IPS-11a (cell line): ENCODE results near the gene ZNF19.
"Not testable (repeated sequence)": the region's sequence is repeated elsewhere in the genome, so short reads cannot be mapped to it uniquely, and the experiment has no call there.

Source experiments
- H3K4me3 ChIP-seq: one replicate; pipeline ENCODE4 v1.5.1; 2013; ENCODE audit warnings: low read depth, low read length, control low read depth

ZNF19 gene

DNA sequence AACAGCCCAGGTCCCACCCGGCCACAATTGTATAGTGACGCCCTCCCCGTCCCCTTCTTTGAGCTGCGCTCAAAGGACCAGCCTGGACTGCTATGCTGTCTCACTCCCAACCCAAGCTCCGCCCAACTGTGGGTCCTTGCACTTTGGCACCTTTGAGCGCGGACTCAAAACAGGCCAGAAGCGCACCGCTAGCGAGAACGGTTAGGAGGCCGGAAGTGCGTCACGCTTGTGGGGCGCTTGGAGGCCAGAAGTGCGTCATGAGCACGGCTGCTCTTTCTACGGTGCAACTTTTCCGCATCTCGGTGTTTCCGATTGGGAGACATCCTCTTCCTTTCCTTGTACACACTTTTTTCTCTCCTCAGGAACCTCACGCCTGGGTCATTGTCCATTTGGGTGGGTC lies at the start of gene ZNF19:
Gene ZNF19, minus strand, starts transcription at position 203 of the 400 bp plus-strand sequence. CDS start 7,210 bp downstream, outside the sequence.
- no peak within 1 kb of the TSS for H3K4me3 ChIP-seq

DNA sequence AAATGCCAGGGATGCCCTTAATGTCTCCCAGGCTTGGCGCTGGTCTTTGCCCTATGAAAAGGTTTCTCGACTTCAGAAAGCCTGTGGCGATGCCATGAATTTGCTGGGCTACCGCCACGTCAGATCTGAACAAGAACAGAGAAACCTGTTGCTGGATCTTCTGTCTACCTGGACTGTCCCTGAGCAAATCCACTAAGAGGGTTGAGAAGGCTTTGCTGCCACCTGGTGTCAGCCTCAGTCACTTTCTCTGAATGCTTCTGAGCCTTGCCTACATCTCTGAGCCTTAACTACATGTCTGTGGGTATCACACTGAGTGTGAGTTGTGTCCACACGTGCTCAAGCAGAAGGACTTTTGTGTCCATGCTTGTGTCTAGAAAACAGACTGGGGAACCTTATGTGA lies 48.5 kb upstream of the ZNF19 start:
- H3K4me3 ChIP-seq, result no peak overlapping the region

- H3K4me3 ChIP-seq, result no peak overlapping the region
Observed at GRCh38 chr16:71536752-71537499, 47.8 kb upstream of the ZNF19 start.

DNA sequence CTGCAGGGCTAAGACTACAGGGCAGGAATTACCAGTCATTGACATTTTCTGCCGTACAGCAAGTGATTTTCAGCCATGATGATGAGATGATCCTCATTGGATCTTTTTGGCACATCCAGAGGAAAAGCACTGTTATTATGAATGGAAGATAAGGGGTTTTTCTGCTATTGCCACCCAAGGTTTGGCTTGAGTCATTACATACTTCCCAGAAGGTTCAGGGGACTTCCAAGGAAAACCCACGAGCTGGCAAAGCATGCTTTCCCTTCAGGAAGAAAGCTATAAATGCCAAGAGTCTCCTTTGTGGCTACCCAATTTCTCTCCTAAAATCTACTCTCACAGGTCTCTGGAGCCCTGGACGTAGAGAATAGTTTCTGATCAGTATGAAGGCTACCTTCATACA lies 43.2 kb upstream of the ZNF19 start:
- no peak overlapping the region for H3K4me3 ChIP-seq

GRCh38 chr16:71528863-71529262 lies 39.7 kb upstream of the ZNF19 start:
- H3K4me3 ChIP-seq, result no peak overlapping the region

- H3K4me3 ChIP-seq, result no peak overlapping the region
Observed at GRCh38 chr16:71528257-71528656, 39.1 kb upstream of the ZNF19 start.

DNA sequence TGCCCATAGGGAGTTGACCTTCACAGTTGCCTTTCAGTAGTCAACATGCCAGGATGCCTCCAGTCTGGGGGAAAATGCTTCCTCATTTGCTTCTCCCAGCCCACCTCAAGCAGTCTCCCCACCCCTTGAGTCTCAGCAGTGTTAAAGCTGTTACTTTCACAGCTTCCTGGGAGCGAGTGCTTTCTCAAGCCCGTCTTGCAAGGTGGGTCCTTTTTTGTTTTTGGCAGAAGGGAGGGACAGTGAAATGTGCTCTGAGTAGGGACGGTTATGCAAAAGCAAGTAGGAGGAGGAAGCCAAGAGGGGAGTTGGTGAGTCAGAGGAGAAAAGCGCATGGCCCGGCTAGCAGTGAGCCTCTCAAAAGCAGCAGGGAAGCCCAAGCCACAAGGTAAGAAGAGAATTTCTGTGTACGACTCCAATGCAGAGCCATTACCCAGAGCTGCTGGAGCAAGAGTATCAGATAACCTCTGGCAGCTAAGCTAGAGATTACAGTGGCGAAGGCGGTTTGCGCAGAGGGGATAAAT lies 37.0 kb upstream of the ZNF19 start, which contains the start of gene CHST4:
Gene CHST4, plus strand, starts transcription at position 316 of the 521 bp plus-strand sequence. CDS start 10,252 bp downstream, outside the sequence.
- H3K4me3 ChIP-seq, result peak within 1 kb of the TSS; percentile 25

DNA sequence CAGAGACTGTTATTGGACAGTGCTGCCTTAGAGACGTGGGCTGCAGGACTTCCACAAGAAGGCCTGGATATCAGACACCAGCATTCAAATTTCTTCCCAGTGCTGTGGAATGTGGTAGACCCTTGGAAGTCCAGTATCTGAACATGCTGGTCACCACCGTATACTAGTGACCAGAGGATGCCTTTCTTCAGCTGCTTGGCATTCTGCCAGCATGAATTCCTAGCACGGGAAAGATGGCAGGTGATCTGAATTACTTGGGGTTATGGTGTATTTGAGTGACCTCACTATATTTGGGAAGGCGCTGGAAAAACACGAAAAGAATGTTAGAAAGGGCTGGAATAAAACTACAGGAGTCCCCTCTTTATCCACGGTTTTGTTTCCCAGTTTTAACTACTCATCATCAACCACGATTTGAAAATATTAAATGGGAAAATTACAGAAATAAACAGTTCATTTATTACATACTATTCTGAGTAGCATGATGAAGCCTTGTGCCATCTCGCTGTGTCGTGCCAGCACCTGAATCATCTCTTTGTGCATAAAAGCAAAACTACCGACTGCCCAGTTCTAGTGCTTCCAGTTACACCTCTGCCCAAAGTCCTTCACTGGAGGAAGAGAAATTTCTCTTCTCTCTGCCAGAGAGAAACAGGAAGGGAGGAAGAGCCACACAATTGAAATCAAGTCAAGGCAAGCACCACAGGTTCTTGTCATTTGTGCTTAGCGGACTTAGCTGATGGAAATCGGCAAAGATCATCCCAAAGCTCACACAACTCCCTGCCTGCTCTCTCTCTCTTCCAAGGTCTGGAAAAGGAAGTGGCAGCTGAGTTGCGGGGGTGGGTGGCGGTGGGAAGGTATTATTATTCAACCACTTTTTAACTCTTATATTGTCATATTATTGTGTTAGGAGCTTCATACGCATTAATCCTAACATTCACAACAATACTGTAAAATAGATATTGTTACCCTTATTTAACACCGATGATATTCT lies 35.7 kb upstream of the ZNF19 start:
- H3K4me3 ChIP-seq, result peak overlapping the region; percentile 14

GRCh38 chr16:71520550-71520949 lies 31.4 kb upstream of the ZNF19 start:
- H3K4me3 ChIP-seq, result no peak overlapping the region

DNA sequence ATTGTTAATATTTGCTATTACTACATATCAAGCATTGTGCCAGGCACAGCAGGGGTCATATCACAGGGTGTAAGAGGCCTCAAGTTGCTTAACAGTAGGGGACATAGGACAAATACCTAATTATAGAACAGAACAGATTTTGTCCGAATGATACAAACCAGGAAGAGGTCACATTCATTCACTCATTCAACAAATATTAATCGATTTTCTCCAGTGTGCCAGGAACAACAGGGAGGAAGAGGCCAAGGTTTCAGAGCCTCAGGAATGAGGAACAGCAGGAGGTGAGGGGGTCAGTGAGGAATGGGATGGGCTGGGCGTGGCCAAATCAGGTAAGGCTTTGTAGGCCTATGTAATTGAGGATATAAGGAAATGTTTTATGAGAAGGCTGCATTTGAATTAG lies 25.9 kb upstream of the ZNF19 start:
- no peak overlapping the region for H3K4me3 ChIP-seq

GRCh38 chr16:71514476-71514875 lies 25.4 kb upstream of the ZNF19 start:
- H3K4me3 ChIP-seq, result no peak overlapping the region

GRCh38 chr16:71513302-71513701 lies 24.2 kb upstream of the ZNF19 start:
- no peak overlapping the region for H3K4me3 ChIP-seq

GRCh38 chr16:71507061-71507460 lies 17.9 kb upstream of the ZNF19 start:
- H3K4me3 ChIP-seq, result no peak overlapping the region

GRCh38 chr16:71504901-71505300 lies 15.8 kb upstream of the ZNF19 start:
- no peak overlapping the region for H3K4me3 ChIP-seq

DNA sequence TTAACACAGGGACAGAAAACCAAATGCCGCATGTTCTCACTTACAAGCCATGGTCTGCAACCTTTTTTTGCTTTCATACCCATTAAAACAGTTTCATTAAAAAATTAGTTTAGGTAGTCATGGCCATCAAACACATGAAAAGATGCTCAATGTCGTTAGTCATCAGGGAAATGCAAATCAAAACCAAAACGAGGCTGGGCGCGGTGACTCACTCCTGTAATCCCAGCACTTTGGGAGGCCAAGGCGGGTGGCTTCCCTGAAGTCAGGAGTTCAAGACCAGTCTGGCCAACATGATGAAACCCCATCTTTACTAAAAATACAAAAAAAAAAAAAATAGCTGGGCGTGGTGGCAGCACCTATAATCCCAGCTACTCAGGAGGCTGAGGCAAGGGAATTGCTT lies 14.9 kb upstream of the ZNF19 start:
- not testable (repeated sequence) for H3K4me3 ChIP-seq

DNA sequence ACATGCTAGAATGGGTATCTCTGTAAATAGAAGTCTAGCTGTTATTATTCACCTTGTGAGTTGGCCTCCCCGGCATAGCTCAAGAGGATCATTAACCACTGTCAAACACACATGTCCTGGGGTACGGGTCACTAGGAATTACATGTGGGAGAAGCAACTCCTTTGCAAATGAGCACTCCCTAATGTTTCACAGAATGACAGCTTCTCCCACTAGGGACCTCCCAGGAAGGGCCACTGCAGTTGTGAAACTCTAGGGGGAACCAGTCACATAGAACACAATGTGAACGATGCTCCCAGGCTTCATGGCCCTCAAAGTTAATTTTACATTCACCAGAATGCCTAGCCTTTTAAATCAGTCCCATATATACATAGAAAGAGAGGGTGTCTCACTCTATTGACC lies 12.4 kb upstream of the ZNF19 start:
- H3K4me3 ChIP-seq, result no peak overlapping the region

DNA sequence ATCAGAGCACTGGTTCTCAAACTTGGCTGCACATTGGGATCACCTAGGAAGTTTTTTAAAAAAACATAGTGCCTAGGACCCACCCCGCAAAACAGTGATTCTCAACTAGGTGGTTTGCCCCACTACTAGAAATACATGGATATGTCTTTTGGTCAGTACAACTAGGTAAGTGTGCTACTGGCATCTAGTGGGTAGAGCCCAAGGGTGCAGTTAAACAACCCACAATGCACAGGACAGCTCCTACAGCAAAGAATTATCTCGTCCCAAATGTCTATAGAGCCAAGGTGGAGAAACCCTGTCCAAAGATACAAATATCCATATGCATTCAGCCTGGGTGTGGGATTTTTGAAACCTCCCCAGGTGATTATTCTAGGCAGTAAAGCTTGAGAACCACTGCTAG lies 11.8 kb upstream of the ZNF19 start:
- no peak overlapping the region for H3K4me3 ChIP-seq

GRCh38 chr16:71499775-71500364 lies 10.7 kb upstream of the ZNF19 start:
- no peak overlapping the region for H3K4me3 ChIP-seq

- no peak overlapping the region for H3K4me3 ChIP-seq
Observed at GRCh38 chr16:71498031-71498430, 8.9 kb upstream of the ZNF19 start.

DNA sequence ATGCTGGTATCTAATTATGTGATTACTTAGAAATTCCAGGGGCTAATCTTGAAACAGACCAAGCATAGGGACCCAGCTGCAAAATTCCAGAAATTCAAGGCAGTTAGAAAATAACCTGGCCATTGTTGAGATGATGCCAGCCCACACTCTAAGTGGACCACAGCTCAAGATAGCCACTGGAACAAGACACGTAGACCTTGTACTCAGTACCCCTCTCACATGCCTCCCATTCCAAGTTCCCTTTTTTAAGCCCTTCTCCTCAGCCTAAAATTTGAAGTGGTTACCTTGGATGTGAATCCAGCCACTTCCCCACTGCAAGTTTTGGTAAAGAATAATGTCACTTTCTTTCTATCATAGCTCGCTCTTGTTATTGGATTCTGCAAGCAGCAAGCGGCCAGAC lies 4.1 kb upstream of the ZNF19 start:
- H3K4me3 ChIP-seq, result no peak overlapping the region

DNA sequence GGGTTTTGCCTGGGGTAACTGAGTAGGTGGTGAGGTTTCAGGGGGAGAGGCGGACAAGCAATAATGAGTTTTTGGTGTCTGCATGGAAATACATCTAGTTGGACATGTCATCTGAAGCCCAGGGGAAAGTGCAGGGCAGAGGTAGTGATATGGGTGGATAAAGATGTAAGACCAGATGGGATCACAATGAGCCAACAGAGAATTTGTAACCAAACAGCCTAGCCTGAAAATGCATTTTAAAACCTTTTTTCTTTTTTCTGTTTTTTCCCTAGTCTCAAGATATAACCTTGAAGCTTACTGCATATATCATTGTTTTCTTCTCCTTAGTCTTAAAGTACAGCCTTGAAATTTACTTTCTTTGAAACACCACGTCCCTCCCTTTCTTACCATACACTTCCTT lies 3.7 kb upstream of the ZNF19 start:
- H3K4me3 ChIP-seq, result no peak overlapping the region
